Pons (tissue), 1 donor: ENCODE data around the gene CERT1.

Experiments
- DNase-seq: peaks from one replicate; pipeline ENCODE4 v3.0.0-alpha.2; 2016; ENCODE audit warnings: low spot score

CERT1 gene

DNA sequence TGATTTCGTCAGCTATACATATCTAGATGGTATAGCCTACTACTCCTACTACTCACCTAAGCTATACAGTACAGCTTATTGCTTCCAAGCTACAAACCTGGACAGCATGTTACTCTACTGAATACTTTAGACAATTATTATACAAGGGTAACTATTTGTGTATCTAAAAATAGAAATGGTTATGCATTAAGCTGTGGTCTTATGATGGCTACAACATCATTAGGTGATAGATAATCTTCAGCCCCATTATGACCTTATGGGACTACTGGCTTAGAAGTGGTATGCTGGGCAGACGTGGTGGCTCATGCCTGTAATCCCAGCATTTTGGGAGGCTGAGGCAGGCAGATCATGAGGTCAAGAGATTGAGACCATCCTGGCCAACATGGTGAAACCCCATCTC lies 40.2 kb downstream of the CERT1 start:
- no peak for DNase-seq

DNA sequence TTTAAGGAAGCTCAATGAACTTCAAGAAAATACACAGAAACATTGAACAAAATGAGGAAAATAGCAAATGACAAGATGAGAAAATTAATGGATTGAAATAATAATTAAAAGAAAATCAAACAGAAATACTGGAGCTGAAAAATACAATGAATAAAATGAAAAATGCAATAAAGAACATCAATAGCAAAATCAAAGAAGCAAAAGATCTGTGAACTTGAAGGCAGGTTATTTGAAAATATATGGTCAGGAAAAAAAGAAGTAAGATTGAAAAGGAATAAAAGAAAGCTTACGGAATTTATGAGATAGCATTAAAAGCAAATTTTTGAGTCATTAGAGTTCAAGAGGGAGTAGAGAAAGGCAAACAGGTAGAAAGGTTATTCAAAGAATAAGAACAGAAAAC lies 42.4 kb downstream of the CERT1 start:
- DNase-seq, result no peak

DNA sequence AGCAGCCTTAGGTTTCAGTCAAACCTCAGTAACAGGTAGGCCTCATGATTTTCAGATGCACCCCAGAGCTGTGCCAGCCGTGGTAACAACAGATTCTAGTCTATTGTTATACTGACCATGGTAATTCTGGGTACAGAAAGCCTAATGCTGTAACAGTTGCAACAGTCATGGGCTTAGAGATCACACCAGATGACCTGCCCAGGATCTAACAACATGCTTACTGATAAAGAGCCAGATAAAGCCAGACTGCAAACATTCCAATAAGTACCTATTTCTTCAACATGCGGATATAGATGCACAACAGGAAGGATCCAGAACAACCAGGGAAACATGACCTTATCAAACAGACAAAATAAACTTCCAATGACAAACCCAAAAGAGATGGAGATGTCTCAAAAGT lies 42.8 kb downstream of the CERT1 start:
- no peak for DNase-seq

DNA sequence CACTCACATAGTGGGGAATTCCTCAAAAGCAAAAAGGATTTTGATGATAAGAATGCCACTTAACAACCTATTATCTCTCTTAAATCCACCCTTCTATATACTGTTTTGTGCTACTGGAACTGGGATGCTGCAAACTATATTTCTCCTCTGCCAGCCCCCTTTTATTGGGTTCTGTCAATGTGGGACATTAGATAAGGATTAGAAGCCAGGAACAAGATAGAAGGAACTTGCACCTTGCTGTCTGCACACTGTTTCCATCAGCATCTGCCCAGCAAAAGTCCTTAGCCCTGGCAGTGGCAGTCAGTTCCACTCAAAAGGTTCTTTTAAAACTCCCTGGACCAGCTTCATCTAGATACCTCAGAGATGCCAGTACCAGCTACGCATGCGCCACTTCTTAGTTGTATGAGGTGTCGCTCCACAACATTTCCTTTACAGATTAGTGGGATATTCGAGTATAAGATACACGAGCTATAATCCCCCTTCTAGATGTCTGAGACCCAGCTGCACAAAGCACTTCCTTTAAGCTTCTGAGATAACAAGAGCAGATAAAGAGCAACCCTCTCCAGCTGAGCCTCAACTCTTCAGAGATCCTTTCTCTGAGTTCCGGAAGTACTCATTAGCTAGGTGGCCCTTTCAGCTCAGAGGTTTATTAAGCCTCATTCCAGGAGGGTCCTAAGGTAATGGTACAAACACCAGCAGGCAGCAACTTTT lies 45.3 kb downstream of the CERT1 start:
- DNase-seq, result no peak

DNA sequence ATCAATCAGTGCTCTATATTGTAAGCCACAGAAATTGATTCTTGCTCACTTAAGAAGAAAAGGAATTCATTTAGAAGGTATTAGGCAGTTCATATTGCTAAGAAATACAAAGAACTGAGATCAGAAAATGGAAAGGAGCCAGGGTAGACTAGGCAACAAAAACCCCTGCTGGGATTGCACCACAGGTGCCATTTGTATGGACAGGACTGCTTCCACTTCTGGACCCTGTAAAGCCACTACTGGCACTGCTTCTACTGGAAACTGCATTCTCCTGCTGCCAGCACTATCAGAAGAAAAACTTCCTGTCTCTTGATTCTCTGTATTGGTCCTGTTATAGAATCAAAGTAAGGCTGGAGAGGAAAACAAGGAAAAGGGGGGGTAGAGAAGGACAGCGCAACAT lies 45.9 kb downstream of the CERT1 start:
- DNase-seq, result peak; percentile 14

DNA sequence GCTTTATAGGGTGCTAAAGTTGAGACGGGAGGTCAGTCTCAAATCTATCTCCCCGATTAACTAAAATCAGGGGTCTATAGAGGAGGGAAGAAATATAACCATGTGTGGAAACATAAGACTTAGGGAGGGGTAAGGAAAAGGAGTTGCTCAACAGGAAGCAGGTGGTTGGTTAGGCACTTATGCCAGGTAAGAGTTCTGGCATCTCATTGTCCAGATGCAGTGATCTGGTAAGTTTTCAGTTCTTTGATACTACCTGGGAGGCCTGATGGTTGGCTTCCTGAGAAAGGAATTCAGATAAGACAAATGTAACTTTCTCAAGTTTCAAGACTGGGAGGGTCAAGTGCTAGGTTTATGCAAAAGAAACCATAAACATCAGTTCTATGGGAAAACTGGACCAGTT lies 47.7 kb downstream of the CERT1 start:
- DNase-seq, result no peak

DNA sequence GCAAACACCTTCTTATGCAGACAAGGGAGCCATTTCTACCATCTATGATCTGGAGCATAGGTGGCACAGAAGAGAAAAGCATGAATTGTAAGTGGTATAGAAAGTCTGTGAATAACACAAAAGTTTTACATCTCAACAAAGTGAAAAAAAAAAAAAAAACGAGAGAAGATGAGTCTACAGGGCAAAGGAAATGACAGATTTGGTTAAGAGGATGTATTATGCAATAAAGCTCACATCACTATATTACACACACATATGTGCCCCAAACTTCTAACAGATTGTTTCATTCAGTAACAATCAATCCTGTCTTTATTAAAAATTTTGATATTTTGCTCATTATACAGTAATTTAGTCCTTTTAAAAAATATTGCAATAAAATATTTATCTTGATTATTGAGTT lies 49.8 kb downstream of the CERT1 start:
- DNase-seq, result no peak

DNA sequence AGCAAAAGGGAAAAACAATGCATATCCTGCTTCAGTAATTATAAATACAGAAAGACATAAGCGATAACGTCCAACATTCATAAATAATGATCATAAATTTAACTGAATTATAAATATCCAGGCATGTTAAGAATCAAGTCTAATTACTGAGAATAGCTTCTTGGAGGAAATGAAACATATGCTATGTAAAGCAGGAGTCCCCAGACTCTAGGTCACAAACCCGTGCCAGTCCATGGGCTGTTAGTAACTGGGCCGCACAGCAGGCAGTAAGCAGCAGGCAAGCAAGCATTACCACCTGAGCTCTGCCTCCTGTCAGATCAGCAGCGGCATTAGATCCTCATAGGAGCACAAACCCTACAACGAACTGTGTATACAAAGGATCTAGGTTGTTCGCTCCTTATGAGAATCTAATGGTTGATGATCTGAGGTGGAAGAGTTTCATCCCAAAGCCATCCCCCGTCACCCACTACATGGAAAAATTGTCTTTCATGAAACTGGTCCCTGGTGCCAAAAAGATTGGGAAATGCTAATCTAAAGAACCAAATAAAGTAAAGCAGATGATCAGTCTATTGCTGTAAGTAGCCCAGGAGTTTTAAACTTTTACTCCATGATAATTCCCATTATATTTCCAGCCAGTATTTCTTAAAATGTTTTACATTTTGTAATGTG lies 50.4 kb downstream of the CERT1 start:
- DNase-seq, result no peak

DNA sequence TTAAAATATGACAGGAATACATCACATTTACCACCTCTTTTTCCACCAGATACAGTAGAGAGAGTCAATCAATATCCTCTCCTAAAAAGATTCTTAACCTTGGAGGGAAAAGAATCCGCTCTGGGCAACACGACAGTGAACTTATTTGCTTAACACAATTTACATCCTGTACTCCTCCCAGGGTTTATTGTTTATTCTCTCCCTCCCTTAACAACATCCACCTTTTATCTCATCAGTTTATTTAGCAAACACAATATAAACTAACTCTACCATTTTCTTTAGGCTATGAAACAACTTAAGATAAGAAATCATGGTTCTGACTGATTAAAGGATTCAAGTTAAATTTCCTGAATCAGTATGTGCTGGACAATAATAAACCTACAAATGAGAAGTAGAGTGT lies 50.9 kb downstream of the CERT1 start:
- no peak for DNase-seq

DNA sequence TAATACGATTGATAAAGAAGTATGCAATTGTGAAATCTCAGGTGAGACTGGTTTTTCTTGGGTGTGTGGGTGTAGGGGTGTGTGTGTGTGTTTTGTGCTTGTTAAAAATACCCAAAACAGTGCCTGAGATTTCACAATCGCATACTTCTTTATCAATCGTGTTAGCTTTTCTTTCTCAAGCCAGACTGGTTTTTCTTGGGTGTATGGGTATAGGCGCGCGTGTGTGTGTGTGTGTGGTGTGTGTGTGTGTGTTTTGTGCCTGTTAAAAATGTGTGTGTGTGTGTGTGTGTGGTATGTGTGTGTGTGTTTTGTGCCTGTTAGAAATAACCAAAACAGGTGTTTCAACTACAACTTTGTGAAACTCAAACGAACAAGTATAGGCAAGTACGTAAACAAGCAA lies 53.7 kb downstream of the CERT1 start:
- no peak for DNase-seq

DNA sequence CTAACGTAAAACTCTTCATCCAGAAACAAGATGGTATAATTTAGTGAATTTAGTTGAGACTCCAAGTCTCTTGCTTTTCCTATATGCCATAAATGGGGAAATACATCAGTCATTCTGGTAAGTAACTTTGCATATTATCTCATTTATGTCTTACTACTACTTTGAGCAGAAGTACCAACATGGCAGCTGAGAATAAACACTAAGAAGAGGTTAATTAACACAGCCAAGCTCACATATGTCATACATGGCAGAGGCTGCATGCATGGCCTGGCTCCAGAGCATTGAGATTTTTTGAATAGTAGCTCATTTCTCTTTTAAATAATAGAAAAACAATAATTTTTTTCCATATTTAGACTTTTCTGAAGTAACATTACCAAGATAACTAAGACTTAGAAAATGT lies 54.3 kb downstream of the CERT1 start:
- DNase-seq, result no peak

DNA sequence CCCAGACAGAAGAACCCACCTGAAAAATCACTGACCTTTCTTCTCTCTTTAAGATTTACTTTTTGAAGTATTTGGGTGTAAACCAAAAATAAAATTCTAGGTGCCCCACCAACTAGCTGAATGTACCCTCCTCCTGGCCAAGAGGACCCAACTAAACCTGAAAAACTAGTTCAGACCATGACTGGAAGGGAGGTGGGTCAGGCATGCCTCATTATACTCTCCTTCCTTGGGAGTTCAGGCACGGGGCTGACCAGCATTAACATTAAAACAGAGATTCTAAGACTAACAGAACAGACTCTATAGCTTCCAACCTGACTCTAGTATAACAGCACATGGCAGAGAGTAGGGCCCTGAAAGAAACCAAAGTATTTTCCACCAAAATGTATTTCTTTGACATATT lies 61.4 kb downstream of the CERT1 start:
- no peak for DNase-seq

DNA sequence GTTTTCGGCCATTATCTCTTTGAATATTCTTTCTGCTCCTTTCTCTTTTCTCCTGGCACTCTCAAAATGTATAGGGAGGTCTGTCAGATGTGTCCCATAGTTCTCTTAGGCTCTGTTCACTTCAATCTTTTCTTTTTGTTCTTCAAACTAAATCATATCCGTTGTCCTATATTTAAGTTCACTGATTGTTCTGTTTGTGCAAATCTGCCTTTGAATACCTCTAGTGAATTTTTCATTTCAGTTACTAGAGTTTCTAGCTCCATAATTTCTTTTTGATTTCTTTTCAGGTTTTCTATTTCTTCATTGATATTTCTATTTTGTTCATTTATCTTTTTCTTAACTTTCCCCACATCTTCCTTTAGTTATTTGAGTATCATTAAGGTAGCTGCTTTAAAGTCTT lies 65.4 kb downstream of the CERT1 start:
- no peak for DNase-seq

DNA sequence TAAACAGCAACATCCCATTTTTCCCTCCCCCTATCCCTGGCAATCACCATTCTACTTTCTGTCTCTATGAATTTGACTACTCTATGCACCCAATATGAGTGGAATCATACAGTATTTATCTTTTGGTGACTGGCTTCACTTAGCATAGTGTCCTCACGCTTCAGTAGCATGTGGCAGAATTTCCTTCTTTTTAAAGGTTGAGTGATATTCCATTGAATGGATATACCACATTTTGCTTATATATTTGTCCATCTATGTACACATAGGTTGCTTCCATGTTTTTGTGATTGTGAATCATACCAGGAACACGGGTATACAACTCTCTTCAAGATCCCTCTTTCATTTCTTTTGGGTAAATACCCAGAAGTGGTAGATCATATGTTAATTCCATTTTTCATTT lies 69.9 kb downstream of the CERT1 start:
- DNase-seq, result no peak

DNA sequence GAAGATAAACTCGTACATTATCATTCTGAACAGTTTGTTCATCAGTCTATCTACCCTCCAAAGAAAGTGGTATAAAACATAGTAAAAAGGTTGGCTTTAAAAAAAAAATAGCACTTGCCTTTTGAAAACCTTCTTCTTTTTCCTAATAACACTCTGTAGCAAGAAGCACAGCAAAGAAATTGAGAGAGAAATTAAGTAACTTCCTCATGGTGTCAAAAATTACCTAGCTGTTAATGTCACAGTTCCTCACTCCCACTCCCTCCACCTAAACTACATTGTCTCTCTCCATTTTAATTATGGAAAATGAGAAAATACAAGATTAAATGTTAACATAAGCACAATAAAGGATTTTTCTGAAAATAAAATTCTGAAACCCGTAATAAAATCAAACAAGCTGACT lies 72.2 kb downstream of the CERT1 start:
- DNase-seq, result no peak

DNA sequence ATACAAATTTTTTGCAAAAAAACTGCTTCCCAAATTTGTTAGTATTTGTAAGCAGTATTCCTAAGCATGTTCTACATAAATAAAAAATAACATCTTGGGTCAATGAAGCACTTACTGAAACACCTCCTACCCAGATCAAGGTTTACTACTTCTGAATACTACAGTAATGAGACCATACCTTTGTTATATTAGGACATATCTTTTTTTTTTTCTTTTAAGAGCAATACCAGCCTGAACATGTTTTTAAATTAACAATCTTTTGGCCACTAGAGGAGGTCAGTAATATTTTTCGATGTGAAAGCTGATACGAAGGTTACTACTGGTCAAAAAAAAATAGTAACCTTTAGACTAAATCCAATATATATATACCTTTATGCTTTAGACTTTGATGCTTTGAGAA lies 72.7 kb downstream of the CERT1 start:
- DNase-seq, result no peak

DNA sequence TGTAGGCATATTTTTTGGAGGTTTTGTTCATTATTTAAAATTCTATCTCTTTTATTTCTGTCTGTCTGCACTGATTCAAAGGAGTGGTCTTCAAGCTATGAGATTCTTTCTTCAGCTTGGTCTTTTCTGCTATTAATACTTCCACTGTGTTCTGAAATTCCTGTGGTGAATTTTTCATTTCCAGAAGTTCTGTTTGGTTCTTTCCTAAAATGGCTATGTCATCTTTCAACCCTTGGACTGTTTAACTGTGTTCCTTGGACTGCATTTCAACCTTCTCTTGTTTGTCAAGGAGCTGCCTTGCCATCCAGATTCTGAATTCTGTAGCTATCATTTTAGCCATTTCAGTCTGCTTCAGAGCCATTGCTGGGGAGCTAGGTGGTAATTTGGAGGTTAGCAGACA lies 76.3 kb downstream of the CERT1 start:
- DNase-seq, result no peak

DNA sequence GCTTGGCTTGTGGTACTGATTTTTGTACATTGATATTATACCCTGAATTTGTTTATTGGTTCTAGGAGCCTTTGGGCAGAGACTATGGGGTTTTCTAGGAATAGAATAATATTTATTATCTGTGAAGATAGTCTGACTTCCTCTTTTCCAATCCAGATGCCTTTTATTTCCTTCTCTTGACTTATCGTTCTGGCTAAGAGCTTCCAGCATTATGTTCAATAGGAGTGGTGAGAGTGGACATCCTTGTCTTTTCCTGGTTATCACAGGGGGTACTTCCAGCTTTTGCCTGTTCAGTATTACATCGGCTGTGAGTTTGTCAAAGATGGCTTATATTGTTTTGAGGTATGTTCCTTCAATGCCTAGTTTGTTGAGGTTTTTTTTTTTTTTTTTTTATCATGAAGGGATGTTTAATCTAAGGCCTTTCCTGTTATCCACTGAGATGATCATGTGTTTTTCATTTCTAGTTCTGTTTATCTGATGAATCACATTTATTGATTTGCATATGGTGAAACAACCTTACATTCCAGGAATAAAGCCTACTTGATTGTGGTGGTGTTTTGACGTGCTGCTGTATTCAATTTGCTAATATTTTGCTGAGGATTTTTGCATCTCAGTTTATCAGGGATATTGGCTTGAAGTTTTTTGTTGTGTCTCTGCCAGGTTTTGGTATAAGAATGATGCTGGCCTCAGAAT lies 77.5 kb downstream of the CERT1 start:
- DNase-seq, result no peak

DNA sequence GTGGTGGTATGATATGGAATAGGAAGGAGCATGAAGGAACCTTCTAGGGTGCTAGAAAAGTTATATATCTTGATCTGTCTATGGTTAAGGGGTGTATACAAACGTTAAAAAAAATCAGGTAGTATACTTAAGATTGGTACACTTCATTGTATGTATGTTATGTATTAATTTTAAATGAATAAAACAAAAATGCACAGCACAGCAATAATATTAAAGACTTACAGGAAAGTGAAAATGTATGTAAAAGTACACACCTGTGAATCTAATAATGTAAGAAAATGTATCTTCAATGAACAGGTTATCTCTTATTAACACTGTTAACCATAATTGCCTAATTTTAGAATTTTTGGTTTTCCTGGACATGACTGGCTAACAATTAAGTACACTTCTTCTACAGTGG lies 97.2 kb downstream of the CERT1 start:
- no peak for DNase-seq

DNA sequence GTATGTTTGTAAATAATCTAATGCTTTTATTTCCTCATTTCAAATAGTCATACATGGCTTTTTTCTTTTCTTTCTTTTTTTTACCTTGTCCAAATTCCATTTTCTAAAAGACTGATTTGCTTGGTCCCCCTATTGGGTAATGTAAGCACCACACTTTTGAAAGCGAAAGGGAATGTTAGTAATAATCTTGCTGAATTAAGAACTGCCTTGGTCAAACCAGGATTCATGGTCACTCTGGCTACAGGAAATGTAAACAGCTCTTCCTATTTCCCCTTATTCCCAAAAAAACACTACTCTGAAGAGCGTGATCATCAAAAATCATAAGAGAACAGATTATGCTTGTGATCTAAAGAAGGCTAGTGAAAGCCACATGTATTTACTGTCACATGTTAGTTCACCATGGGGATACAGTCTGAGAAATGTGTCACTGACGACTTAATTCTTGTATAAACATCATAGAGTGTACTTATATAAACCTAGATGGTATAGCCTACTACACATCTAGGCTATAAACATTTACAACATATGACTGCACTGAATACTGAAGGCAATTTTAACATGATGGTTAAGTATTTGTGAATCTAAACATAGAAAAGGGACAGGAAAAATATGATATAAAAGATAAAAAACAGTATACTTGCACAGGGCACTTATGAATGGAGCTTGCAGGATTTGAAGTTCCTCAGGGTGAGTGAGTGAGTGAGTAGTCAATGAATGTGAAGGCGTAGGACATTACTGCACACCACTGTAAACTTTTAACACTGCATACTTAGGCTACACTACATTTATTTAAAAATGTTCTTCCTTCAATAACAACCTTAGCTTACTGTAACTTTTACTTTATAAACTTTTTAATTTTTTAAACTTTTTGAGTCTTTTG lies 99.1 kb downstream of the CERT1 start:
- DNase-seq, result no peak

DNA sequence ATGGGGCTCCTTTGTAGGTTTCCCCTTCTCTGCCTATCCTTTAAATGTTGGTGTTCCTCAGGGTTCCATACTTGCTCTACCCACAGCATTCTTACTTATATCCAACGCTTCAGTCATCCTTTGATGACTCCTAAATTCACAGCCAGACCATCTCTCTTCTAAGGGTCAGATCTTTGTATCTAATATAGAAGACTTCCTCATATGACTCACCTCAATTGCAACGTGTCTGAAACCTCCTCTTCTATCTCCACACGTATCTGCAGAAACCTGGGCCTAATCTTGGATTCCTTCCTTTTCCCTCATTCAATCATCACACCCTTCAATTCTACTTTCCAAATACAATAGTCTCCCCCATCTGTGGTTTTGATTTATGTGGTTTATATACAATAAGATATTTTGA lies 106.1 kb downstream of the CERT1 start:
- DNase-seq, result no peak

DNA sequence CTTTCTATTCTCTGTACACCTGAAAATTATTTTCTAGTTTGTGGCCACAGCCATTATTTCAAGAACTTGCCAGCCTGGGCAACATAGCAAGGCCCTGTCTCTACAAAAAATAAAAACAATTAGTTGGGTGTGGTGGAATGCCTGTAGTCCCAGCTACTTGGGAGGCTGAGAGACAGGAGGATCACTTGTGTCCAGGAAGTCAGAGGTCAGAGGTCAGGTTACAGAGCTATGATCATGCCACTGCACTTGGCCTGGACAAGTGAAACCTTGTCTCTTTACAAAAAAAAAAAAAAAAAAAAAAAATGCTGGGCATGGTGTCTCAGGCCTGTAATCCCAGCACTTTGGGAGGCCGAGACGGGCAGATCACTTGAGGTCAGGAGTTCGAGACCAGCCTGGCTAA lies 116.2 kb downstream of the CERT1 start:
- DNase-seq, result no peak

DNA sequence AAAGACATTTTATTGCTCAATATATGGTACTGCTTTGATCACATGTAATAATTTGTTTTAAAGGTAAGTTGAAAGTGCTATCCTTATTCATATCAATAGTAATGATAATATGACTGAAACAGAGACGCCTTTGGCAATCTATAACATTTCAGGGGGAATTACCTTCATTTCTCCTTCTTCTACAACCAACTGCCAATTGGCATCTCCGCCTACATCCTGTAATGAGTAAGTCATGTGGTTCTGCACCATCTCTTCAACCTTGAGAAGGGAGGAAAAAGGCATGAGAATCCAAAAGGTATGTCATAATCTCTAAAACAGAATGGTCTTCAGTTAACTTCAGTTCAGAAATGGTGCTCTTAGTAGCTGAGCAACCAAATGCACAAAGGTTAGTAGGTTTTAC lies 122.0 kb downstream of the CERT1 start:
- DNase-seq, result no peak
